Right renal pelvis (tissue), 4 donors: ENCODE measurements around the gene SELENOF. TPM values are rescaled to one million over a fixed set of nuclear protein-coding genes. Genes with fewer than 3 reads are reported as not detected.
"Not testable (repeated sequence)": the region's sequence is repeated elsewhere in the genome, so short reads cannot be mapped to it uniquely, and the experiment has no call there.

Experiments used
- DNase-seq, 4 donors: peaks; one replicate each; pipeline ENCODE4 v3.0.0-alpha.2; 2013; ENCODE audit warnings: low read depth in 4 of 4, low spot score in 3 of 4, missing footprints in 1 of 4
- polyA plus RNA-seq, 4 donors: library from polyadenylated mRNA; unstranded; fragments of 120-200 nt; gene quantifications; one replicate each; pipeline ENCODE4 v1.2.1, GENCODE V29; 2013; ENCODE audit not compliant: insufficient read length in 4 of 4

SELENOF gene
- polyA plus RNA-seq, 4 donors: 321 to 382 (median 350) TPM

DNA sequence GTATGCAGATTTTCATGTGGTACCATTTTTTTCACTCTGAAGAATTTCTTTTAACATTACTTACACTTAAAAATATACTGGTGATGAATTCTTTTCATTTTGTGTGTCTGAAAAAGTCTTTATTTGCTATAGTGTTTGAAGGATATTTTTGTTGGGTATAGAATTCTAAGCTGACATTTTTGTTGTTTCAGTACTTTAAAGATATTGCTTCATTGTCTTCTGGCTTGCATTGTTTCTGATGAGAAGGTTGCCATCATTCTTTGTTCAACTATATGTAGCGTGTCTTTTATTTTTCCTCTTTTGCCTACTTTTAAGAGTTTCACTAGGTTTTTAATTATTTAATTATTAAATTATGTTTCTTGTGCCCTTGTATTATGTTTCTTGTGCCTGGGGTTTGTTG, 8.5 kb upstream of the SELENOF start:
- DNase-seq: no peak

DNA sequence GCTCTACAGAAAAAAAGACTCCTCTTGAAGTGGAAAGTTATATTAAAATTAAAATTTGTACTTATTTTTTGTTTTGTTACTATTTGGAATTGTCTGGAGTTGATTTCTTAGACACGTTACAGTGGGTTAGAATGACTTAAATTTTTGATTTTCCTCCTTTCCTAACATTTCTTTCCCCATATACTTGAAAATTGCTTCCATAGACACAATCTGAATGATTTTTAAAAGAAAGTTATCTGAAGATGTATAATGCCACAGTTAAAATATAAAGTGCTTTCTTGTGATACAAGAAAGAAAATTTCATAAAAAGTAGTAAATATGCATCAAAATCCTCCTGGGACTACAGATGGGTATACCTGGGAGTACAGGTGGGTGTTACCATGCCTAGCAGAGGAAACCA, 2.8 kb upstream of the SELENOF start:
- no peak for DNase-seq

DNA sequence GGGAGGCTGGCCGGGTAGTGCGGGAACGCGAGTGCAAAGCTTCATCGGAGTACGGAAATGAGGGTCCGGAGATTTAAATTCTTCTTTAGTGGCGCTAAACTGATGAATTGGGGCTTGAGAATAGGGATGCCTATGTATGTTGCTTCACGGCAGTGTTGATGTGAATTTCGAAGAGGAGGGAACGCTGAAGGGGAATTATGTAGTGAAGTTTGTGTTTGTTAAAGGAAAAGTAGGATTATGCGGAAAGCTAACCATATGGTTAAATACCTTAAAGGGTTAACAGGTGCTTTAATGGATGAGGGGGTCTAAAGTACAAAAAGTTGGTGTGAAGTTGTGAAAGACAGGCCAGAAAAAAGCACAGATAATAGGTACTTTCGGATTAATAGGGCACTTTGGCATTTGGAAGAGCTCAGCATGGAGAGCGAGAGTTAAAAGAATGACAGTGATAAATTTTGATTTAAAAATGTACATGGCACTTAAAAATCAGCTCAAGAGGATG, 1.9 kb upstream of the SELENOF start:
- DNase-seq: no peak

DNA sequence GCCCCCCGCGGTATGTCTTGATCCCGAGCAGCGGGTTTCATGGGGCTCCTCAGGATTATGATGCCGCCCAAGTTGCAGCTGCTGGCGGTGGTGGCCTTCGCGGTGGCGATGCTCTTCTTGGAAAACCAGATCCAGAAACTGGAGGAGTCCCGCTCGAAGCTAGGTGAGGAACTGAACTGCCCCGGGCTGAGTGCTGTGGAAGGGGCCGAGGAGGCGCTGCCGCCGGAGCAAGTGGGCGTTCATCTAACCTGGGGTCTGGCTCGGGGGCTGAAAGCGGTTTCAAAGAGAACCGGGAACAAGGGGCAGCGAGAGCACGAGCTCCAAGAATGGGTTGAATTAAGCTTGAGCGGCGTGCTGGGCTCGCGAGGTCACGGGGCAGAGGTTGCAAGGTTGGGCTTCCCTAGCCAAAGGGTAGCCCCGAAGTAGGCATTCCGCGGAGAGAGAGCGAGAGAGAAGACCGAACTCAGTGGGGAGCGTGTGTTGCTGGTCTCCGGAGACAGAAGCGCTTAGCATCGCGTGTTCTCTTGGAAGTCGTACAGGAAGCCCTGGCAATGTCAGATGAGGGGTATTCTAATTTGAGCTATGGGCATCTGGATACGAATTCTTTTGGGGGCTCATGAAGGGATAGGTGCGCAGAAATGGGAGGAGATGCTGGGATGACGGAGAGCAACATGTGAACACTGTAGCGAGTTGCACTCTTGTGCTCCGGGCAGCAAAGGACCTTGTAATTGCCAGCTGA, 1.2 kb upstream of the SELENOF start:
- DNase-seq: peak; percentile 28 to 51 (median 40)

DNA sequence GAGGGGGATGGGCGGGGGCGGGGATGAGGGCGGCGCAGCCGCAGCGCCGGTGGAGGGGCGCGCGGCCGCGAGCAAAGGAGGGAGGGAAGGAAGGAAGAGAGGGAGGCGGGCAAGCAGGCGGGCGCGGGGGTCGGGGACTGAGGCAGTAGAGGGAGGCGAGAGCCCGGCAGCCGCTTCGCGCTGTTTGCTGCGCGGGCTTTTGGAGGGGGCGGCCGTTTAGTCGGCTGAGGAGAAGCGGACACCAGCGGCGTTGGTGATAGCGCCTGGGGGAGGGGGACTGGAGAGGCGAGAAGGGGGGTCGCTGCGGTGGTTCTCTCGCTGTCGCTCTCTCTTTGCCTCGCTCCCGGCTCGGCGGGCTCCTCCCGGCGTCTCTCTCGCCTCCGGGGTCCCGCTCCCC, 673 bp upstream of the SELENOF start, which contains the start of gene HS2ST1:
HS2ST1 (plus strand) TSS at position 35 of the 397 bp plus-strand sequence.
- no peak for DNase-seq

DNA sequence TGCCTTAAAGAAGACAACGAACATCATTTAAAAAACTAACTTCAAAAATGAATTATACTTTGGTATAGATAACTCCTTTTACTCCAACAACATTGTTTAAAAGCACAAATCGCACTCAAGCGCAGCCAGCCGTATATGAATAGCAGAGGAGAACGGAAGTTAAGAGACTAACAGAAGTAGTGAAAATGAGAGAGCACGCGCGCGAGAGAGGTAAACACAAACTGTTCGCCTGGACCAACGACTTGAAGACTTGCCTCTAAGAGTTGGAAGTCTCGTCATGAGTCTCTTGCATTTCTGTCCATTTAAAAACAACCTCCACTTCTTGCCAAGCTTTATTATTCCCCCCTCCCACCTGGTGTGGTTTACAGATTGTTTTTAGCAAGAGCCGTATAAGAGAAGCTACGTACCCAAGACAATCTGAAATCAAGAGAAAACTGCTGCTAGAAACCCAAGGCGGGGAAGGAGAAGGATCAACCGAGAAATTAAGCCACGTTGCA, 479 bp downstream of the SELENOF start:
- DNase-seq: no peak

DNA sequence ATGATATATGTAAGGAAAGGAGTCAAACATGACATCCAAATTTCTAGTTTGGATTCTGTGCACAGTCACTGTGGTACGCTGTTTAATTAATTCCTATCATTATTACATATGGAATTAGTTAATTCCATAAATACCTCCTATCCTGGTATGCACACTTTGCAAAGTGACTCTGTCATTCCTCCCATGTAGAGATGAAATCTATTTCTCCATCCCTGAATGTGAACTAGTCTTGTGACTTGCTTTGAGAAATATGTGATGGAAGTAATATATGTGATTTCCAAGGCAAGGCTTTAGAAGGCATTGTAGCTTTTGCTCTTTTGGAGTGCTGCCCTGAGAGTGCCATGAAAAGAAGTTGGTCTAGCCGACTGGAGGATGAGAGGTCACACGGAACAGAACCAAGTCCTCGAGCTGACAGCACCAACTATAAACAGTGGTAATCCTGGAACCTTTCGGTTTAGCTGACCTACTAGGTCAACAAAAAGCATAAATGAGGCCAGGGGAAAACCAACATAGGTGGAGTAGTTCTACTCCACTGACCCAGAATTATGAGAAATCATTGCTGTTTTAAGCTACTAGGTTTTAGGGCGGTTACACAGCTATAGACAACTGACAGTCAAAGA, 1.5 kb downstream of the SELENOF start:
- DNase-seq: no peak

DNA sequence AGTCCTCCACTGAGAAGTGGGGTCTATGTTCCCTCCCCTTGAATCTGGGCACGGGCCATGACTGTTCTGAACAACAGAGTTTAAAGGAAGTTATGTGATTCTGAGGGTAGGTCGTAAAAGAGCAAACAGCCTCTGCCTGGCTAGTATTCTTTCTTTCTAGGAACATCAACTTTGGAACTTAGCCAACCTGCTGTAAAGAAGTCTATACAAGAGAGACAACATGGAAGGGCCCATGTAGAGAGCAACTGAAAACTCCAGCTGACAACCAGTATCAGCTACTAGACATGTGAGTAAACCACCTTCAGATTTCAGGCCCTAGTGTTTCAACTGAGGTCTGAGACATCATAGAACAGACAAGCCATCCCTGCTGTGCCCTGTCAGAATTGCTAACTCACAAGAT, 7.5 kb downstream of the SELENOF start:
- no peak for DNase-seq

DNA sequence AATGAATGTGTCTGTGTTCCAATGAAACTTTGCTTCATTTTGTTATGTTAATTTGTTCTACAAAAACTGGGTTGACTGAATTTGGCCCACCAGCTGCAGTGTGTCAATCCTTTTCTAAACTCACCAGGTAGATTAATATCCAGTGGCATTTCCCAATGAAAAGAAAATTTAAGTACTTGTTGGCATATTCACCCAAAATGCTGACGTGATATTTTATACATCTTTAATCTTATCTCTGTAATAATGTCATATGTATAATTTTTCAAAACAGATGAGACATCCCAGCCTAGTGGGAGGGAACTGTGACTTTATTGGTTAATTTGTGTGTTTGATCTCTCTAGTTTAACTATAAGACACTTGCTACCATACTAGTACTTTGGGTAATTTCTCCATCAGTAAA, 8.1 kb downstream of the SELENOF start:
- no peak for DNase-seq

DNA sequence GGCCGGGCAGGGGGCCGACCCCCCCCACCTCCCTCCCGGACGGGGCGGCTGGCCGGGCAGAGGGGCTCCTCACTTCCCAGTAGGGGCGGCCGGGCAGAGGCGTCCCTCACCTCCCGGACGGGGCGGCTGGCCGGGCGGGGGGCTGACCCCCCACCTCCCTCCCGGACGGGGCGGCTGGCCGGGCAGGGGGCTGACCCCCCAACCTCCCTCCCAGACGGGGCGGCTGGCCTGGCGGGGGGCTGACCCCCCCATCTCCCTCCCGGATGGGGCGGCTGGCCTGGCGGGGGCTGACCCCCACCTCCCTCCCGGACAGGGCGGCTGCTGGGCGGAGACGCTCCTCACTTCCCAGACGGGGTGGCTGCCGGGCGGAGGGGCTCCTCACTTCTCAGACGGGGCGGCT, 14.5 kb downstream of the SELENOF start:
- not testable (repeated sequence) for DNase-seq

DNA sequence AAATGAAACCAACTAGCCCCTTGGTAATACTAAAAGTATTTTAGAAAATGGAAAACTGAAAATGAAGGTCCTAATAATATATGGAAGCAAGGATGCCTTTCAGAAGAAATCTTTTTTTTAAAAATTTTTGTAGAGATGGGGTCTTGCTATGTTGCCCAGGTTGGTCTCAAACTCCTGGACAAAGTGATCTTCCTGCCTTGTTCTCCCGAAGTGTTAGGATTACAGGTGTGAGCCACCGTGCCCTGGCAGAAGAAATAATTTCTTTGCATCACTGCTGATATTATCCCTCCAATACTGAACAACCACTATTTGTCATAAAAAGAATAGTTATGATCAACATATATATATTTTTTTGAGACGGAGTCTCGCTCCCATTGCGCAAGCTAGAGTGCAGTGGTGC, 25.6 kb downstream of the SELENOF start:
- DNase-seq: no peak

DNA sequence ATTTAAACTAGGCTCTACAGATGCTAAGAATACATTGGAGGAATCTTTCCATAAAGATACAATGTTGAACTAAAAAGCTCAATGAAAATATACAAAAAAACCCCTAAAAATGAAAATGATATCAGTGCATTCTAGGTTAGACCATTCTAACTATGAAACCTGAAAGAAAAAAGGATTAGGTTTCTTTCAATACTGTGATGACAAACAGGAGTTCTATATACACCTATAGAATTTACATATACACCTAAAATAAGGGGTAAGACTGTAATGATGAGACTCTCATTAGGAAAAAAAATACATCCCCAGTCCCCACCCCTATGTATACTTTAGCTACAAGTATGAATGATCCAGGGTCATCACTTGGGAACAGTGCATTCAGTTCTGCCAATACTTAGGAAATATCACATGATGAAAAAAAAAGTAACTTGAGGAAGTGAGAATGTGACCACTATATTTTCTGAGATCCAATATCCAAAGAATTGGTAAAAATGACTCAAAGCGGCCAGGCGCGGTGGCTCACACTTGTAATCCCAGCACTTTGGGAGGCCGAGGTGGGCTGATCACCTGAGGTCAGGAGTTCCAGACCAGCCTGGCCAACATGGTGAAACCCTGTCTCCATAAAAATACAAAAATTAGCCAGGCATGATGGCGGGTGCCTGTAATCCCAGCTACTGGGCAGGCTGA, 26.3 kb downstream of the SELENOF start:
- no peak for DNase-seq

DNA sequence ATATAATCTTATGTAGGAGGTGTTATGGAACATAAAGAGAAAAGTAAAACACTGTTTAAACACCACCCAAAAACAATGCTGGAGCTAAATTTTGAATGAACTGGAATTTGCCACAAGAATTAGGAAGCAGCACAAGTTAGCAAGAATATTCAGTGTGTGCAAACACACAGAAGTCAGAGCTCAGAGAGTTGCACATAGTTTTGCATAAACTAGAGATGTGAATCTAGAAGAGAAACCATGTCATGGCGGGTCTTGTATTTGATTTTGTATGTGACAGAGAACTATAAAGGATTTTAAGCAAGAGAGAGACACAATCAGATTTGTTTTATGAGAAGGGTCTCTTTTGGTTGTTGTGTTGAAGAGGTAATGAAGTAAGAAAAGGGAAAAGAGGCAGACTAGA, 38.2 kb downstream of the SELENOF start:
- DNase-seq: no peak

DNA sequence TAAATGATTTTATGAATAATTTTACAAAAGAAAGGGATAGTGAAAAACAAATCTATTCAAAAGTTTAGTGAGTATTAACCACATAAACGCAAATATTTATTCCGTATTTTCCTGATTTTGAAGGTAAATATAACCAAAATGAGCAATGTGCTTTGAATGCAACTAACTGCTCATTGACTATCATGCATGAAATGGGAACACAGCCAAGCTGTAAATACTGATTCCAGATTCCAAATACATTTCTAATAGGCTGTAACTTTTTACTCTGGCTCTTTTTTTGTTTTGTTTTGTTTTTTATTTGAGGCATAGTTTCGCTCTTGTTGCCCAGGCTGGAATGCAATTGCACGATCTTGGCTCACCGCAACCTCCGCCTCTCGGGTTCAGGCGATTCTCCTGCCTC, 41.8 kb downstream of the SELENOF start:
- no peak for DNase-seq

DNA sequence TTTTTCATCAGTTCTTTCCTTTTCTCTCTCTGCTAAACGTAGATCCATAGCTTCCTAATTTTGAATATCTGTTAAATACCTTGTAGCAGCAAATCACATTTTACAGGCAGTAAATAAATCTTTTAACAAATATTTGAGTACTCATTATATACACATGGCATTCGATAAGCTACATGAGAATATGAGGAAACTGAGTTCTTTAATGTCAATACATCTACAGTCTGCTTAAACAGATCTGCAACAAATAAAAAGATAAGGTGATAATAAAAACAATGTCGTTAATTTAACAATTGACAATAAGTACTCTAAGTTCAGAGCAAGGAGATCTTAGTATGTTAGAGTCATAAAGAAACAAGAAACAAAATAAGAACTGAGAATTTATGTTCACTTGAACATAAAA, 42.9 kb downstream of the SELENOF start:
- no peak for DNase-seq

DNA sequence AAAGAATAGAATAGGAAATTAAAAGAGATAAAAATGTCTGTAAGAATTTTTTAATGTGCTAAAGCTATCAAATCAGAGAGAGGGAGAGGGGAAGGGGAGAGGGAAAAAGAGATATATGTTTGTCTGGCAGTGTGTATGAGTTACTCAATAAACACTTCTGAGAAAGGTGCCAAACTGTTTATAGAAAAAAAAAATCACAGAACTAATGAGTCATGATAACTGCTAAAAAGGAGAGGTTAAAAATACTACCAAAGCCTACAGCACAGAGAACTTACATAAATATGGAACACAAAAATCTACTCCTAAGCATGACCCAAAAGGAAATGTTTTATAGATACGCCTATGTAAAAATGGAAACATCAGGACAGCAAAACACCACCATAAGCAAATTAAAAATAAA, 45.4 kb downstream of the SELENOF start:
- no peak for DNase-seq

DNA sequence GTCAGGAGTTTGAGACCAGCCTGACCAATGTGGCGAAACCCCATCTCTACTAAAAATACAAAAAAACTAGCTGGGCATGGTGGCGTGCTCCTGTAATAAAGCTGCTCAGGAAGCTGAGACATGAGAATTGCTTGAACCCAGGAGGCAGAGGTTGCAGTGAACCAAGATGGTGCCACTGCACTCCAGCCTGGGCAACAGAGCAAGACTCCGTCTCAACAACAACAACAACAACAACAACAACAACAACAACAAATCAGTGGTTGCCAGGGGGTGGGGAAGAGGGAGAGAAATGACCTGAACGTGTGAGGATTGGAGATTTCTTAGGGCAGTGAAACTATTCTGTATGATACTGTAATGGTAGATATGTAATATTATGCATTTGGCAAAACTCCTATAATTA, 46.6 kb downstream of the SELENOF start:
- DNase-seq: not testable (repeated sequence)

DNA sequence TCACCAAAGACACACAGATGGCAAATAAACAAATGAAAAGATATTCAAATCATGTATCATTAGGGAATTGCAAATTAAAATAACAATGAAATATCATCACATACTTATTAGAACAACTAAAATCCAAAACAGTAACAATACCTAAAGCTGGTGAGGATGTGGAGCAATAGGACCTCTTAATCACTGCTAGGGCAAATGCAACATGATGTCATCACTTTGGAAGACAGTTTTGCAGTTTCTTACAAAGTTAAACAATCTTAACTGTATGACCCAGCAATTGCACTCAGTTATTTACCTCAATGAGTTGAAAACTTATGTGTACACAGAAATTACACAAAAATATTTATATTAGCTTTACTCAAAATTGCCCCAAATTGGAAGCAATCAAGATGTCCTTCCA, 47.3 kb downstream of the SELENOF start:
- no peak for DNase-seq

DNA sequence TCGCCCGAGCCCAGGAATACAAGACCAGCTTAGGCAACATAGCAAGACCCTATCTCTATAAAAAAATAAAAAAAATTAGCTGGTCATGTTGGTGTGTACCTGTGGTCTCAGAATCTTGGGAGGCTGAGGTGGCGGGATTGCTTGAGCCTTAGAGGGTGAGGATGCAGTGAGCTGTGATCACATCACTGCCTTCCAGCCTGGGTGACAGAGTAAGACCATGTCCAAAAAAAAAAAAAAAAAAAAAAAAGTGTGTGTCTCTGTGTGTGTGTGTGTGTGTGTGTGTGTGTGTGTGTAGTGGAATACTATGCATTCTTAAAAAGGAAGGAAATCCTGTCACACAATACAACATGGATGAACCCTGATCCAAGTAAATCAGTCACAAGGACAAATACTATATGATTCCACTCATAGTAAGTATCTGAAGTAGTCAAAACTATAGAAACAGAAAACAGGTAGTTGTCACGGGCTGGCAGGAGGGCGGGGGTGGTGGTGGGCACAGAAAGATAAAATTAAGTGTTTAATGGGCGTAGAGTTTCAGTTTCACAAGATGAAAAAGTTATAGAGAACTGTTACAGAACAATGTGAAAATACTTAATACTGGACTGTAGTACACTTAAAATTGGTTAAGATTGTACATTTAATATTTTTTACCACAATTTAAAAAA, 47.8 kb downstream of the SELENOF start:
- DNase-seq: no peak

DNA sequence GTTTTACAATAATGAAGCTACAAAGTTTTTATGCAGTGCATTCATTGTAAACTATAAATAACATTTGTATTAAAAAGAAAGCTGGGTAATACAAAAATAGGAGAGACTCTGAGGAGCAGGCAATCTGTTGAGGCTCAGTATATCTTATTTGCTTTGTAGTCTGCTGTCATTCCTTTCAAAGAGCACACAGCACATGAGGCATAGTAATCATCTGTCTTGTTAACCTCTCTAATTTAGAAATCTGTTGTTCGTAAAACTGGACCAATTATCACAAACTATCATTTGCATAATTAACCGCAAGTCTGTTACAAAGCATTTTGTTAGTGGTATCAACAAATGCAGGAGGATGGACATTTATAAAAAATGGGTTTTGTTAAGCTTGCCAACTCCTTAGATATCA, 51.0 kb downstream of the SELENOF start:
- no peak for DNase-seq

DNA sequence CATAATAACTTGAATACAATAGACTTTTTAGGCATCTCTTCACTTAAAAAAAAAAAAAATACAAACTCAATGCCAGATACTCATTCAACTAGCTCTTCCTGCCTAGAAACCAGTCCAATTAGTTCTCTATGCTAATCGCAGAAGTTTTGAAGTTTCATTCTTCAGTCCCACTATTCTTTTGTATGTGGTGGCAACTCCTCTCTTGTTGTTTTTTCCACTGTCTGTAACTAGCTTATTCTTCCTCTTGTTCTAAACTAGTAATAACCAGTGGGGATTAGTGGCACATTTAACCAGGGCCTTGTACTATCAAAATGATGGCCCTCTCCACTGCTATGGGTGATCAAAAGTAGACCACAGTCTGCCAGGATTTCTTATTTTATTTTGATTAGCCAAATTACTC, 52.5 kb downstream of the SELENOF start:
- DNase-seq: no peak
